ENCODE measurements around the gene PDCD7. TPM values are rescaled to one million over a fixed set of nuclear protein-coding genes. Genes with fewer than 3 reads are reported as not detected.

The PDCD7 gene
- polyA plus RNA-seq, 1 of the 3 experiments (the other 2 are of a cell fraction): 15.3 TPM

GRCh38 chr15:65068403-65068788 is 65.2 kb downstream of the PDCD7 start:
- peaks cover 4% of the 10 kb centered on the region for H3F3A ChIP-seq (replicated peaks; ENCODE audit: insufficient read depth)
- no peaks in the 10 kb centered on the region for H3K9me2 ChIP-seq
- H3K27ac ChIP-seq (ENCODE audit: low read depth in 2 of 2, low read length in 1 of 2): no peak overlapping the region
- no peak overlapping the region for H3K9ac ChIP-seq
- H3K36me3 ChIP-seq (replicated peaks in 1 of 2; ENCODE audit: control insufficient read depth in 1 of 2, insufficient read depth in 2 of 2, low read length in 1 of 2): no peaks in the 10 kb centered on the region
- TF ChIP-seq TEAD4 (IDR thresholded peaks at IDR 0.05; ENCODE audit: borderline replicate concordance, insufficient read depth) (no peak), TAF1 (IDR thresholded peaks at IDR 0.05; ENCODE audit: borderline replicate concordance, low read depth, low read length) (no peak), YY1 (IDR thresholded peaks at IDR 0.05; ENCODE audit: low read depth) (no peak), POLR2AphosphoS5 (IDR thresholded peaks at IDR 0.05; ENCODE audit: low read depth, low read length) (no peak), EZH2phosphoT487 (IDR thresholded peaks at IDR 0.05; ENCODE audit: borderline replicate concordance, low read depth) (no peak), PBX3 (IDR thresholded peaks at IDR 0.05) (no peak), FOXM1 (IDR thresholded peaks at IDR 0.05; ENCODE audit: low read depth) (no peak), REST (IDR thresholded peaks at IDR 0.05; ENCODE audit: low read depth, low read length) (no peak), MXI1 (IDR thresholded peaks at IDR 0.05; ENCODE audit: low read depth, low read length) (no peak), GABPA (IDR thresholded peaks at IDR 0.05; ENCODE audit: low read depth) (no peak), MEF2A (IDR thresholded peaks at IDR 0.05; ENCODE audit: borderline replicate concordance, low read depth) (no peak), USF2 (IDR thresholded peaks at IDR 0.05; ENCODE audit: borderline replicate concordance, low read depth, low read length) (no peak), IRF3 (IDR thresholded peaks at IDR 0.05; ENCODE audit: low read depth, low read length) (no peak), NRF1 (IDR thresholded peaks at IDR 0.05; ENCODE audit: low read depth, low read length) (no peak), CHD2 (IDR thresholded peaks at IDR 0.05; ENCODE audit: low read length, partially characterized antibody) (no peak)
- no peak overlapping the region for H2AFZ ChIP-seq (ENCODE audit: low read depth)
- 96% methylated on average over 3 of the region's 3 CpGs for WGBS (ENCODE audit: low lambda C conversion rate)
- DNase-seq: no peak
- ChIA-PET CTCF (interaction anchor here (0.6 to 9.5 kb wide), 5 partner anchors 8 to 240 kb away, joined by 3 to 88 read pairs (median 3); partner anchors contain the start of gene KBTBD13), POLR2A (no interaction called here)
- no peaks in the 10 kb centered on the region for H3K79me2 ChIP-seq (ENCODE audit: insufficient read depth)
- H3K4me2 ChIP-seq: no peak overlapping the region
- H4K20me1 ChIP-seq (ENCODE audit: insufficient read depth): no peaks in the 10 kb centered on the region
- peaks cover 0 to 12% of the 10 kb centered on the region in 2 experiments; a peak in 1 of 4 replicates for H3K4me1 ChIP-seq (ENCODE audit: control insufficient read depth in 1 of 2, insufficient read depth in 2 of 2, low read depth in 1 of 2, low read length in 1 of 2)
- peaks cover 9% of the 10 kb centered on the region; the same call in 1 of the 2 replicates for H3K27me3 ChIP-seq (ENCODE audit: insufficient read depth)
- H3K4me3 ChIP-seq (ENCODE audit: low read depth in 2 of 2, low read length in 1 of 2): no peak overlapping the region
- no peaks in the 10 kb centered on the region for H3K9me3 ChIP-seq
